Sigmoid colon (tissue), 7 donors: ENCODE data around the gene SAMD4A. TPM values are rescaled to one million over a fixed set of nuclear protein-coding genes. Genes with fewer than 3 reads are reported as not detected.

Experiments
- DNase-seq: peaks from one replicate; pipeline ENCODE4 v3.0.0-alpha.2; 2019
- H3K27ac ChIP-seq, 4 donors: fragments of 200-600 bp; sonication (generic); one replicate each; pipeline ENCODE4 v1.5.1; 2016 to 2019; ENCODE audit warnings: mild to moderate bottlenecking in 1 of 4
- H3K27me3 ChIP-seq, 3 donors: fragments of 200-600 bp; sonication (generic); one replicate each; pipeline ENCODE4 v1.5.1; 2019; ENCODE audit warnings: mild to moderate bottlenecking in 1 of 3
- H3K36me3 ChIP-seq, 4 donors: fragments of 200-600 bp; sonication (generic); one replicate each; pipeline ENCODE4 v1.5.1; 2016 to 2019
- H3K4me1 ChIP-seq, 4 donors: fragments of 200-600 bp; sonication (generic); one replicate each; pipeline ENCODE4 v1.5.1; 2017 to 2019
- H3K4me3 ChIP-seq, 4 donors: fragments of 200-600 bp; sonication (generic); one replicate each; pipeline ENCODE4 v1.5.1; 2017 to 2019; ENCODE audit warnings: mild to moderate bottlenecking in 2 of 4, moderate library complexity in 1 of 4
- H3K9me3 ChIP-seq, 4 donors: fragments of 200-600 bp in 3 of 4; sonication (generic) in 3 of 4; one replicate each; pipeline versions ENCODE4 v1.5.1 to v1.6.1; 2013 to 2019
- EP300 ChIP-seq, 4 donors: sonication (generic); formaldehyde crosslinking; IDR thresholded peaks; one replicate each; pipeline ENCODE4 v1.6.1; 2017; ENCODE audit warnings: antibody characterized with exemption in 4 of 4
- POLR2A ChIP-seq, 2 donors: fragments of 450-650 bp; IDR thresholded peaks; one replicate each; pipeline ENCODE4 v1.6.1; 2016; ENCODE audit warnings: antibody characterized with exemption in 2 of 2, mild to moderate bottlenecking in 2 of 2, moderate library complexity in 2 of 2
- POLR2AphosphoS5 ChIP-seq, 4 donors: sonication (generic); formaldehyde crosslinking; IDR thresholded peaks; one replicate each; pipeline ENCODE4 v1.6.1; 2017; ENCODE audit warnings: antibody characterized with exemption in 4 of 4
- whole genome bisulfite sequencing, 2 donors: extraction: QIAGEN DNeasy Blood & Tissue Kit; methylation state at CpG; one replicate each; pipeline ENCODE4 v1.1.7; 2013; 5-methylcytosine and 5-hydroxymethylcytosine counted together
- intact Hi-C: fragments of 100-400 bp; cut with DNase I; formaldehyde crosslinking; loops from one replicate; pipeline ENCODE4 v1.15.1; 2023
- polyA plus RNA-seq, 3 donors: library from polyadenylated mRNA; stranded (reverse); fragments of 200-250 nt; gene quantifications; one replicate each; pipeline ENCODE4 v1.2.3, GENCODE V29; 2013
- total RNA-seq, 4 donors: library from RNA; depleted of rRNA; stranded (reverse); fragments of >200 nt; gene quantifications; one replicate each; pipeline ENCODE4 v1.1.0, GENCODE V29; 2016
- TF ChIP-seq, protein P1 (sequence below), 4 experiments: fragments of 450-650 bp in 3 of 4; fragments of 200-600 bp in 1 of 4; IDR thresholded peaks; one replicate each; pipeline ENCODE4 v1.5.1; 2016 to 2019; ENCODE audit warnings: antibody characterized with exemption in 4 of 4, mild to moderate bottlenecking in 3 of 4, moderate library complexity in 2 of 4
- donor health status: healthy with polysubstance abuse.
- donor health status: Bipolar disorder and iron deficiency.
- donor health status: healthy.

The SAMD4A gene
- total and polyA plus RNA-seq, 7 donors, result 4.2 to 135 (median 79.8) TPM

GRCh38 chr14:54818201-54819133, 251.5 kb downstream of the SAMD4A start:
- intact Hi-C loops, result no loop called here
- 23 to 56% methylated on average over 14 of the region's 14 CpGs for WGBS, 2 donors
- H3K4me1 ChIP-seq, result peaks cover 0 to 9% (median 0%) of the 10 kb centered on the region in 4 donors

GRCh38 chr14:54822685-54823084, 255.8 kb downstream of the SAMD4A start:
- Histone ChIP-seq H3K36me3 (no peaks in the 10 kb centered on the region), H3K27ac (no peak overlapping the region), H3K4me1 (peaks cover 0 to 9% (median 0%) of the 10 kb centered on the region in 4 donors), H3K9me3 (peaks cover 0 to 7% (median 3%) of the 10 kb centered on the region in 4 donors), H3K27me3 (no peaks in the 10 kb centered on the region), H3K4me3 (no peak overlapping the region)
- intact Hi-C loops, result no loop called here
- no peak for DNase-seq
- TF ChIP-seq, protein P1, sequence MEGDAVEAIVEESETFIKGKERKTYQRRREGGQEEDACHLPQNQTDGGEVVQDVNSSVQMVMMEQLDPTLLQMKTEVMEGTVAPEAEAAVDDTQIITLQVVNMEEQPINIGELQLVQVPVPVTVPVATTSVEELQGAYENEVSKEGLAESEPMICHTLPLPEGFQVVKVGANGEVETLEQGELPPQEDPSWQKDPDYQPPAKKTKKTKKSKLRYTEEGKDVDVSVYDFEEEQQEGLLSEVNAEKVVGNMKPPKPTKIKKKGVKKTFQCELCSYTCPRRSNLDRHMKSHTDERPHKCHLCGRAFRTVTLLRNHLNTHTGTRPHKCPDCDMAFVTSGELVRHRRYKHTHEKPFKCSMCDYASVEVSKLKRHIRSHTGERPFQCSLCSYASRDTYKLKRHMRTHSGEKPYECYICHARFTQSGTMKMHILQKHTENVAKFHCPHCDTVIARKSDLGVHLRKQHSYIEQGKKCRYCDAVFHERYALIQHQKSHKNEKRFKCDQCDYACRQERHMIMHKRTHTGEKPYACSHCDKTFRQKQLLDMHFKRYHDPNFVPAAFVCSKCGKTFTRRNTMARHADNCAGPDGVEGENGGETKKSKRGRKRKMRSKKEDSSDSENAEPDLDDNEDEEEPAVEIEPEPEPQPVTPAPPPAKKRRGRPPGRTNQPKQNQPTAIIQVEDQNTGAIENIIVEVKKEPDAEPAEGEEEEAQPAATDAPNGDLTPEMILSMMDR (IDR thresholded peaks at IDR 0.05), result no peak
- TF ChIP-seq POLR2AphosphoS5 (IDR thresholded peaks at IDR 0.05) (no peak), EP300 (IDR thresholded peaks at IDR 0.05) (no peak), POLR2A (IDR thresholded peaks at IDR 0.05) (no peak)

More at GRCh38 chr14:54818201-54819133, 251.5 kb downstream of the SAMD4A start:
- Histone ChIP-seq H3K27ac (no peak overlapping the region), H3K36me3 (no peaks in the 10 kb centered on the region), H3K4me3 (no peak overlapping the region), H3K9me3 (peaks cover 0 to under 1% (median 0%) of the 10 kb centered on the region in 4 donors), H3K27me3 (no peaks in the 10 kb centered on the region)
- TF ChIP-seq POLR2AphosphoS5 (IDR thresholded peaks at IDR 0.05), result no peak
- TF ChIP-seq, protein P1 (IDR thresholded peaks at IDR 0.05), result no peak
- TF ChIP-seq EP300 (IDR thresholded peaks at IDR 0.05), result no peak
- TF ChIP-seq POLR2A (IDR thresholded peaks at IDR 0.05), result no peak
- no peak for DNase-seq

- Histone ChIP-seq H3K4me3 (no peak overlapping the region), H3K9me3 (peaks cover 0 to 7% (median 3%) of the 10 kb centered on the region in 4 donors), H3K4me1 (peaks cover 0 to 1% (median 0%) of the 10 kb centered on the region in 4 donors), H3K27me3 (no peaks in the 10 kb centered on the region), H3K36me3 (no peaks in the 10 kb centered on the region), H3K27ac (no peak overlapping the region)
- DNase-seq, result no peak
- intact Hi-C loops, result no loop called here
- 96 to 97% methylated on average over 2 of the region's 2 CpGs for WGBS, 2 donors
- TF ChIP-seq, protein P1 (IDR thresholded peaks at IDR 0.05), result no peak
- TF ChIP-seq POLR2A (IDR thresholded peaks at IDR 0.05), result no peak
- no peak for TF ChIP-seq POLR2AphosphoS5 (IDR thresholded peaks at IDR 0.05)
- TF ChIP-seq EP300 (IDR thresholded peaks at IDR 0.05), result no peak
Measured at GRCh38 chr14:54823757-54824549, 257.0 kb downstream of the SAMD4A start.

GRCh38 chr14:54828037-54828436, 261.1 kb downstream of the SAMD4A start:
- no peak for DNase-seq
- H3K4me1 ChIP-seq, result no peaks in the 10 kb centered on the region
- peaks cover 0 to 7% (median 3%) of the 10 kb centered on the region in 4 donors for H3K9me3 ChIP-seq
- H3K27ac ChIP-seq, result no peak overlapping the region
- WGBS, 2 donors, result 87 to 97% methylated on average over 1 of the region's 1 CpG
- H3K27me3 ChIP-seq, result no peaks in the 10 kb centered on the region
- H3K36me3 ChIP-seq, result no peaks in the 10 kb centered on the region
- H3K4me3 ChIP-seq, result no peak overlapping the region
- TF ChIP-seq POLR2A (IDR thresholded peaks at IDR 0.05), result no peak
- no peak for TF ChIP-seq POLR2AphosphoS5 (IDR thresholded peaks at IDR 0.05)
- TF ChIP-seq, protein P1 (IDR thresholded peaks at IDR 0.05), result no peak
- TF ChIP-seq EP300 (IDR thresholded peaks at IDR 0.05), result no peak
- intact Hi-C loops, result no loop called here
